Loucy (cell line): ENCODE measurements around the gene HHATL.

ENCODE experiments used
- H2AFZ ChIP-seq: fragments of 200-600 bp; sonication (generic); 2 replicates; pipeline ENCODE4 v1.6.0; 2016; ENCODE audit warnings: antibody characterized with exemption, mild to moderate bottlenecking, low read length, moderate library complexity
- H3F3A ChIP-seq: fragments of 200-600 bp; 2 replicates; pipeline ENCODE4 v1.6.0; 2016; ENCODE audit warnings: antibody characterized with exemption, low read depth, mild to moderate bottlenecking
- H3K27me3 ChIP-seq: fragments of 200-600 bp; sonication (generic); 2 replicates; pipeline ENCODE4 v1.6.1; 2014; ENCODE audit warnings: low read length, mild to moderate bottlenecking; ENCODE audit not compliant: insufficient read depth, poor library complexity, severe bottlenecking
- H3K36me3 ChIP-seq: fragments of 200-600 bp; sonication (generic); 2 replicates; pipeline ENCODE4 v1.6.1; 2016; ENCODE audit warnings: low read length; ENCODE audit not compliant: insufficient read depth
- H3K4me1 ChIP-seq: fragments of 200-600 bp; sonication (generic); 2 replicates; pipeline ENCODE4 v1.5.1; 2014; ENCODE audit warnings: low read length, mild to moderate bottlenecking; ENCODE audit not compliant: insufficient read depth, poor library complexity, severe bottlenecking
- H3K4me2 ChIP-seq: fragments of 200-600 bp; sonication (generic); 2 replicates; pipeline ENCODE4 v1.6.0; 2014; ENCODE audit warnings: antibody characterized with exemption, low read length, low read depth, mild to moderate bottlenecking; ENCODE audit not compliant: poor library complexity, severe bottlenecking
- H3K4me3 ChIP-seq: fragments of 200-600 bp; sonication (generic); 2 replicates; pipeline ENCODE4 v1.5.1; 2014; ENCODE audit warnings: low read length, mild to moderate bottlenecking, mixed read lengths; ENCODE audit not compliant: poor library complexity, severe bottlenecking
- H3K79me2 ChIP-seq: fragments of 200-600 bp; sonication (generic); 2 replicates; pipeline ENCODE4 v1.6.1; 2014; ENCODE audit warnings: low read length; ENCODE audit not compliant: insufficient read depth
- H3K9ac ChIP-seq: fragments of 200-600 bp; sonication (generic); 2 replicates; pipeline ENCODE4 v1.6.0; 2014; ENCODE audit warnings: mild to moderate bottlenecking, low read depth, low read length, moderate library complexity; ENCODE audit not compliant: poor library complexity, severe bottlenecking
- H3K9me2 ChIP-seq: fragments of 200-600 bp; sonication (generic); replicated peaks from 2 replicates; pipeline ENCODE4 v1.6.1; 2016; ENCODE audit warnings: low read depth, low read length, mixed read lengths
- H3K9me3 ChIP-seq: fragments of 200-600 bp; sonication (generic); 2 replicates; pipeline ENCODE4 v1.6.1; 2014; ENCODE audit warnings: mild to moderate bottlenecking, antibody characterized with exemption, low read length, low read depth; ENCODE audit not compliant: insufficient read depth
- H4K20me1 ChIP-seq: fragments of 200-600 bp; sonication (generic); 2 replicates; pipeline ENCODE4 v1.6.0; 2014; ENCODE audit warnings: antibody characterized with exemption, low read length, mild to moderate bottlenecking; ENCODE audit not compliant: insufficient read depth, poor library complexity, severe bottlenecking
- EZH2phosphoT487 ChIP-seq: fragments of 200-600 bp; IDR thresholded peaks from 2 replicates; pipeline ENCODE4 v1.6.1; 2018; ENCODE audit warnings: antibody characterized with exemption, mild to moderate bottlenecking, moderate library complexity, borderline replicate concordance
- TF ChIP-seq, protein P1 (sequence below): fragments of 200-600 bp; sonication (generic); conservative IDR thresholded peaks from 2 replicates; pipeline ENCODE4 v1.5.1; 2014; ENCODE audit warnings: mild to moderate bottlenecking, antibody characterized with exemption, low read length

Gene HHATL

DNA sequence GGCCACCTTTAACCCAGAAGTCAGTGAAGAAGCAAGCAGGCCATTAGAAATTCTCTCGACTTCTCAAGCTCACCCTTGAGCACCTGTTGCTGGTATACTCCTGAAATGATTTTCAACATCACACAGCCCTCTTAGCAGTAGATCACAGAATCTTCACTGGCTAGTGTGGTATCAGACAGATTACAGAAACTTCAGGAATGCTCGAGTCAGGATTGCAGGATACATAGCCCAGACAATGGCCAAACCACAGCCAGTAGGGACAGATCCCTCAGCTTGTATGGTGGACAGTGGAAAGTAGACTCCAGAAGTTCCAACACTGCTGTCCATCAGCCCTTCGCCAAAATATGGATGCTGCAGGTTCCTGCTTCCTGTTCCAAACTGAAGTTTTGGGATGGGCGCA lies 21.8 kb downstream of the HHATL start:
- TF ChIP-seq, protein P1, sequence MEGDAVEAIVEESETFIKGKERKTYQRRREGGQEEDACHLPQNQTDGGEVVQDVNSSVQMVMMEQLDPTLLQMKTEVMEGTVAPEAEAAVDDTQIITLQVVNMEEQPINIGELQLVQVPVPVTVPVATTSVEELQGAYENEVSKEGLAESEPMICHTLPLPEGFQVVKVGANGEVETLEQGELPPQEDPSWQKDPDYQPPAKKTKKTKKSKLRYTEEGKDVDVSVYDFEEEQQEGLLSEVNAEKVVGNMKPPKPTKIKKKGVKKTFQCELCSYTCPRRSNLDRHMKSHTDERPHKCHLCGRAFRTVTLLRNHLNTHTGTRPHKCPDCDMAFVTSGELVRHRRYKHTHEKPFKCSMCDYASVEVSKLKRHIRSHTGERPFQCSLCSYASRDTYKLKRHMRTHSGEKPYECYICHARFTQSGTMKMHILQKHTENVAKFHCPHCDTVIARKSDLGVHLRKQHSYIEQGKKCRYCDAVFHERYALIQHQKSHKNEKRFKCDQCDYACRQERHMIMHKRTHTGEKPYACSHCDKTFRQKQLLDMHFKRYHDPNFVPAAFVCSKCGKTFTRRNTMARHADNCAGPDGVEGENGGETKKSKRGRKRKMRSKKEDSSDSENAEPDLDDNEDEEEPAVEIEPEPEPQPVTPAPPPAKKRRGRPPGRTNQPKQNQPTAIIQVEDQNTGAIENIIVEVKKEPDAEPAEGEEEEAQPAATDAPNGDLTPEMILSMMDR: no peak
- no peak for TF ChIP-seq EZH2phosphoT487
- Histone ChIP-seq H3K36me3 (no peaks in the 10 kb centered on the region), H3K9me2 (no peaks in the 10 kb centered on the region), H3K4me2 (no peak overlapping the region), H3K27me3 (no peaks in the 10 kb centered on the region), H3K79me2 (no peaks in the 10 kb centered on the region), H4K20me1 (no peaks in the 10 kb centered on the region), H3F3A (no peaks in the 10 kb centered on the region), H3K4me1 (no peaks in the 10 kb centered on the region), H2AFZ (no peak overlapping the region), H3K4me3 (no peak overlapping the region), H3K9ac (no peak overlapping the region), H3K9me3 (no peaks in the 10 kb centered on the region)

- Histone ChIP-seq H2AFZ (no peak overlapping the region), H3K4me2 (no peak overlapping the region)
These were observed 22.3 kb downstream of the HHATL start for GRCh38 chr3:42680271-42680670.

GRCh38 chr3:42678447-42678846 lies 24.2 kb downstream of the HHATL start:
- TF ChIP-seq, protein P1: no peak
- TF ChIP-seq EZH2phosphoT487: no peak
- no peak overlapping the region for H3K4me2 ChIP-seq
- no peaks in the 10 kb centered on the region for H3K27me3 ChIP-seq
- H3K9me3 ChIP-seq: no peaks in the 10 kb centered on the region
- no peak overlapping the region for H3K9ac ChIP-seq
- H4K20me1 ChIP-seq: no peaks in the 10 kb centered on the region
- H3K4me3 ChIP-seq: no peak overlapping the region
- no peaks in the 10 kb centered on the region for H3K4me1 ChIP-seq
- no peaks in the 10 kb centered on the region for H3F3A ChIP-seq
- H3K9me2 ChIP-seq: no peaks in the 10 kb centered on the region
- H2AFZ ChIP-seq: no peak overlapping the region
- no peaks in the 10 kb centered on the region for H3K79me2 ChIP-seq
- H3K36me3 ChIP-seq: no peaks in the 10 kb centered on the region

More at GRCh38 chr3:42680271-42680670, 22.3 kb downstream of the HHATL start:
- Histone ChIP-seq H4K20me1 (no peaks in the 10 kb centered on the region), H3K36me3 (no peaks in the 10 kb centered on the region), H3K9me3 (no peaks in the 10 kb centered on the region), H3F3A (no peaks in the 10 kb centered on the region), H3K27me3 (no peaks in the 10 kb centered on the region), H3K79me2 (no peaks in the 10 kb centered on the region), H3K4me1 (no peaks in the 10 kb centered on the region), H3K9ac (no peak overlapping the region), H3K9me2 (no peaks in the 10 kb centered on the region), H3K4me3 (no peak overlapping the region)
- TF ChIP-seq, protein P1: no peak
- no peak for TF ChIP-seq EZH2phosphoT487
